Pancreas (tissue), 10 donors: ENCODE measurements around the gene GPA33. TPM values are rescaled to one million over a fixed set of nuclear protein-coding genes. Genes with fewer than 3 reads are reported as not detected.
A peak's percentile ranks its signal among the peaks of the same experiment; 100 is the strongest.

Experiments
- ATAC-seq, 4 donors: fragments of 200-7000 bp; cut with Tn5 transposase; one replicate each; pipeline versions ENCODE4 v1.8.0 to v1.9.1; 2020; ENCODE audit warnings: mild to moderate bottlenecking in 4 of 4, moderate library complexity in 4 of 4
- DNase-seq, 6 donors: peaks; one replicate each; pipeline ENCODE4 v3.0.0-alpha.2; 2020
- FAIRE-seq: peaks from 2 replicates; lab custom pipeline; 2012; peaks lifted over from hg19 to GRCh38; lab: Jason Lieb, UNC
- H3K27ac ChIP-seq, 4 donors: fragments of 200-600 bp; sonication (generic); 1 replicate in 3 of 4; 2 replicates in 1 of 4; pipeline versions ENCODE4 v1.5.0 to v1.8.0; 2020
- H3K27me3 ChIP-seq, 4 donors: fragments of 200-600 bp; one replicate each; pipeline ENCODE4 v1.8.0; 2021
- H3K36me3 ChIP-seq, 3 donors: fragments of 200-600 bp; sonication (generic) in 1 of 3; one replicate each; pipeline versions ENCODE4 v1.5.0 to v1.8.0; 2020 to 2021
- H3K4me1 ChIP-seq, 3 donors: fragments of 200-600 bp; one replicate each; pipeline ENCODE4 v1.8.0; 2021
- H3K4me3 ChIP-seq, 4 donors: fragments of 200-600 bp; sonication (generic) in 2 of 4; one replicate each; pipeline versions ENCODE4 v1.5.0 to v1.8.0; 2020 to 2021
- H3K9me3 ChIP-seq, 4 donors: fragments of 200-600 bp; one replicate each; pipeline ENCODE4 v1.8.0; 2021
- CTCF ChIP-seq, 4 donors: fragments of 200-600 bp; sonication (generic) in 3 of 4; IDR thresholded peaks; one replicate each; pipeline versions ENCODE4 v1.5.0 to v1.8.0; 2021; ENCODE audit warnings: antibody characterized with exemption in 4 of 4
- WGBS, 2 donors: extraction: QIAGEN DNeasy Blood & Tissue Kit; methylation state at CpG; one replicate each; pipeline ENCODE4 v1.1.7; 2013; 5-methylcytosine and 5-hydroxymethylcytosine counted together
- intact Hi-C, 3 donors: fragments of 100-400 bp; cut with DNase I; formaldehyde crosslinking; loops; one replicate each; pipeline versions ENCODE4 v1.11.1 to v1.14.2; 2022
- polyA plus RNA-seq, 2 donors: library from polyadenylated mRNA; stranded (reverse); fragments of 200-250 nt; gene quantifications; one replicate each; pipeline ENCODE4 v1.2.3, GENCODE V29; 2013
- total RNA-seq, 6 donors: library from RNA; stranded (reverse); fragmentation: NEBNext Ultra II Directional in 4 of 6; extraction: Animal tissue kit (Norgen Biotek cat#: 25700) in 4 of 6; gene quantifications; one replicate each; pipeline versions ENCODE4 v1.2.1 to v1.2.4, GENCODE V29; 2021 to 2023
- donor health status: healthy with polysubstance abuse.
- donor health status: DM: no; HTN: no; CAD: no; lungs with moderate emphysema.
- donor health status: DM: no; HTN: no; CAD: no.
- donor health status: control.
- donor health status: control.
- donor health status: Bipolar disorder and iron deficiency.
- donor health status: DM: yes; HTN: yes; CAD: no.
- donor health status: DM: no; HTN: no; CAD: no.
- donor health status: DM: no; HTN: no; CAD: no.
- donor health status: DM: yes; HTN: yes; CAD: no.

The GPA33 gene
- total and polyA plus RNA-seq, 8 donors: 0.11 to 0.22 (median 0.16) TPM; not detected in 5

- Histone ChIP-seq H3K4me3 (no peak overlapping the region), H3K36me3 (no peaks in the 10 kb centered on the region), H3K27me3 (no peaks in the 10 kb centered on the region), H3K9me3 (no peaks in the 10 kb centered on the region), H3K27ac (no peak overlapping the region), H3K4me1 (no peaks in the 10 kb centered on the region)
- TF ChIP-seq CTCF (IDR thresholded peaks at IDR 0.05): peak; percentile 89 to 97 (median 95)
- WGBS, 2 donors: 13 to 14% methylated on average over 17 of the region's 17 CpGs
- intact Hi-C loops: loop anchor here in 1 of 3 donors (5.0 kb wide), 1 partner anchor 152 kb away; no protein-coding TSS in a partner anchor
- peak; percentile 35 to 93 (median 77) for DNase-seq
- ATAC-seq: peak; percentile 57 to 90 (median 78)
- FAIRE-seq: no peak
Measured at GRCh38 chr1:167059045-167059808, 30.9 kb downstream of the GPA33 start.

GRCh38 chr1:167057241-167057688 lies 32.9 kb downstream of the GPA33 start:
- Histone ChIP-seq H3K27ac (no peak overlapping the region), H3K4me3 (no peak overlapping the region), H3K4me1 (no peaks in the 10 kb centered on the region), H3K9me3 (no peaks in the 10 kb centered on the region), H3K27me3 (no peaks in the 10 kb centered on the region), H3K36me3 (no peaks in the 10 kb centered on the region)
- 35% methylated on average over 6 of the region's 6 CpGs for WGBS, 2 donors
- FAIRE-seq (no peak), DNase-seq (peak in 1 of 6 donors; percentile 25), ATAC-seq (peak in 3 of 4 donors; percentile 75 to 85 (median 83))
- intact Hi-C loops: loop anchor here in 1 of 3 donors (5.0 kb wide), 1 partner anchor 150 kb away; no protein-coding TSS in a partner anchor
- peak in 3 of 4 donors; percentile 8 to 16 (median 10) for TF ChIP-seq CTCF (IDR thresholded peaks at IDR 0.05)

GRCh38 chr1:167056529-167057231 lies 33.5 kb downstream of the GPA33 start:
- intact Hi-C loops: loop anchor here in 1 of 3 donors (5.0 kb wide), 1 partner anchor 149 kb away; no protein-coding TSS in a partner anchor
- TF ChIP-seq CTCF (IDR thresholded peaks at IDR 0.05): no peak
- DNase-seq: no peak
- WGBS, 2 donors: 43 to 45% methylated on average over 10 of the region's 10 CpGs
- Histone ChIP-seq H3K4me1 (no peaks in the 10 kb centered on the region), H3K27ac (no peak overlapping the region), H3K36me3 (no peaks in the 10 kb centered on the region), H3K4me3 (no peak overlapping the region), H3K9me3 (no peaks in the 10 kb centered on the region), H3K27me3 (no peaks in the 10 kb centered on the region)
- FAIRE-seq: no peak
- ATAC-seq: peak in 1 of 4 donors; percentile 7

GRCh38 chr1:167054946-167055630 lies 35.1 kb downstream of the GPA33 start:
- 59 to 74% methylated on average over 14 of the region's 14 CpGs for WGBS, 2 donors
- Histone ChIP-seq H3K4me3 (no peak overlapping the region), H3K27me3 (no peaks in the 10 kb centered on the region), H3K4me1 (no peaks in the 10 kb centered on the region), H3K27ac (no peak overlapping the region), H3K9me3 (no peaks in the 10 kb centered on the region), H3K36me3 (no peaks in the 10 kb centered on the region)
- intact Hi-C loops: loop anchor here in 1 of 3 donors (5.0 kb wide), 1 partner anchor 148 kb away; no protein-coding TSS in a partner anchor
- DNase-seq (no peak), FAIRE-seq (no peak), ATAC-seq (no peak)
- no peak for TF ChIP-seq CTCF (IDR thresholded peaks at IDR 0.05)
